ENCODE results near the gene DISP2. TPM values are rescaled to one million over a fixed set of nuclear protein-coding genes. Genes with fewer than 3 reads are reported as not detected.

Gene DISP2
- total RNA-seq, 1 donor from 2014 or later, result 0.74 TPM

DNA sequence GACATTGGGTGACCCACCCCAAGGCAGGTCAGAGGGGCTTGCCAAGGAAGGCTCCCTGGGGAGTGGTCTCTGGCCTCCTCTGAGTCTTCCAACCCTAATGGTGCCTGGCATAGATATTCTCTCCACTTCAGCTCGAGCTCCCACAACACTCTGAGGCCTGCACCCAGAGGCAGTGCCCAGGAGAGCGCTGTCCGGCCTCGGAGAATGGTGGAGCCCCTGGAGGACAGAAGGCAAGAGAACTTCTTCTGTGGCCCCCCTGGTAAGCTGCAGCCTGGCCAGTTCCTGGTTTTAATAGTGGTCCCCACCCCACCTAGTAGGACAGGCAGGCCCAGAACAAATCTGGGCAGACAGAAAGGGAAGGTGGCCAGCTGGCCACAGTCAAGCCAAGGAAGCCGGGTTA, 7.0 kb downstream of the DISP2 start:
- no peak for DNase-seq (ENCODE audit: extremely low spot score in 2 of 2)
- TF ChIP-seq, protein P1, sequence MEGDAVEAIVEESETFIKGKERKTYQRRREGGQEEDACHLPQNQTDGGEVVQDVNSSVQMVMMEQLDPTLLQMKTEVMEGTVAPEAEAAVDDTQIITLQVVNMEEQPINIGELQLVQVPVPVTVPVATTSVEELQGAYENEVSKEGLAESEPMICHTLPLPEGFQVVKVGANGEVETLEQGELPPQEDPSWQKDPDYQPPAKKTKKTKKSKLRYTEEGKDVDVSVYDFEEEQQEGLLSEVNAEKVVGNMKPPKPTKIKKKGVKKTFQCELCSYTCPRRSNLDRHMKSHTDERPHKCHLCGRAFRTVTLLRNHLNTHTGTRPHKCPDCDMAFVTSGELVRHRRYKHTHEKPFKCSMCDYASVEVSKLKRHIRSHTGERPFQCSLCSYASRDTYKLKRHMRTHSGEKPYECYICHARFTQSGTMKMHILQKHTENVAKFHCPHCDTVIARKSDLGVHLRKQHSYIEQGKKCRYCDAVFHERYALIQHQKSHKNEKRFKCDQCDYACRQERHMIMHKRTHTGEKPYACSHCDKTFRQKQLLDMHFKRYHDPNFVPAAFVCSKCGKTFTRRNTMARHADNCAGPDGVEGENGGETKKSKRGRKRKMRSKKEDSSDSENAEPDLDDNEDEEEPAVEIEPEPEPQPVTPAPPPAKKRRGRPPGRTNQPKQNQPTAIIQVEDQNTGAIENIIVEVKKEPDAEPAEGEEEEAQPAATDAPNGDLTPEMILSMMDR (IDR thresholded peaks at IDR 0.05), result no peak
- TF ChIP-seq POLR2A (IDR thresholded peaks at IDR 0.05) (no peak), POLR2AphosphoS5 (IDR thresholded peaks at IDR 0.05; ENCODE audit: insufficient read depth in 1 of 2, low read depth in 1 of 2) (no peak)
- Histone ChIP-seq H3K27ac (no peak overlapping the region), H3K4me3 (no peak overlapping the region), H3K9me3 (no peaks in the 10 kb centered on the region), H3K27me3 (no peaks in the 10 kb centered on the region), H3K4me1 (peaks cover 14% of the 10 kb centered on the region), H3K36me3 (no peaks in the 10 kb centered on the region)
- intact Hi-C loops (cut with DNase I), result no loop called here

DNA sequence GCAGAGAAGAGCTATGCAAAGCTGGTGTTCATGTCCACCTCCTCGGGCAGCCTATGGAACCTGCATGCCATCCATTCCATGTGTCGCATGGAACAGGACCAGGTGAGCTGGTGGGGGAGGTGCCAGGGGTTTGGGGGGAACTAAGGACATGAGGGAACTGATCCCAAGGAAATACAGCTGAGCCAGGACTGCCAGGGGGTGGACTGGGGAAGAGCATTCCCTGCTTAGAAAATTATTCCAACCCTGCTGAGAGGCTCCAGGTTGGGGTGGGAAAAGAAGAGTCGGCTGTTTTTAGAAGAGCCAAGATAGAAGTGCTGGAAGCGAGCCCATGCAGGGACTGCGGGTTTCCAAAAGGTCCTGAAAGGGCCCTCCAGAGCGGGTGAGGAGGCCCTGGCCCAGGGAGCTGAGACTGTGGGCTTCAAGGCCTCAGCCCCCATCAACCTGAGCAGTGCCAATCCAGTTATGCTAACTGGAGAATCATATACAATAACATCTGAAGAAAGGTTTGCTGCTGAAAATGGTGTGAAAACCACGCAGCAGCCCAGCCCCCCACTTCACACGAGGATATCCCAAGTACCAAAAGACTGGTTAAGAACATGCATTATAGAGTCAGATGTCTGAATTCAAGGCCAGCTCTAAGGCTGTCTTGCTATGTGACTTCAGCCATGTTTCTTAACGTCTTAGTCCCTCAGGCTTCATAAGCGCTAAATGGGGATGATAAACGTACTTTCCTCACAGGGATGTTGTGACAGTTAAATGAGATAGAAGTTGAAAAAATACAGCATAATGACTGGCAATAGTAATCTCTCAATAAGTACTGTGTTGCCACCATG, 7.8 kb downstream of the DISP2 start:
- no peak for TF ChIP-seq POLR2A (IDR thresholded peaks at IDR 0.05)
- intact Hi-C loops (cut with DNase I), result no loop called here
- no peak overlapping the region for H3K27ac ChIP-seq
- H3K27me3 ChIP-seq, result no peaks in the 10 kb centered on the region
- peaks cover 14% of the 10 kb centered on the region for H3K4me1 ChIP-seq
- H3K4me3 ChIP-seq, result no peak overlapping the region
- no peaks in the 10 kb centered on the region for H3K36me3 ChIP-seq
- DNase-seq (ENCODE audit: extremely low spot score in 2 of 2), result no peak
- no peaks in the 10 kb centered on the region for H3K9me3 ChIP-seq

DNA sequence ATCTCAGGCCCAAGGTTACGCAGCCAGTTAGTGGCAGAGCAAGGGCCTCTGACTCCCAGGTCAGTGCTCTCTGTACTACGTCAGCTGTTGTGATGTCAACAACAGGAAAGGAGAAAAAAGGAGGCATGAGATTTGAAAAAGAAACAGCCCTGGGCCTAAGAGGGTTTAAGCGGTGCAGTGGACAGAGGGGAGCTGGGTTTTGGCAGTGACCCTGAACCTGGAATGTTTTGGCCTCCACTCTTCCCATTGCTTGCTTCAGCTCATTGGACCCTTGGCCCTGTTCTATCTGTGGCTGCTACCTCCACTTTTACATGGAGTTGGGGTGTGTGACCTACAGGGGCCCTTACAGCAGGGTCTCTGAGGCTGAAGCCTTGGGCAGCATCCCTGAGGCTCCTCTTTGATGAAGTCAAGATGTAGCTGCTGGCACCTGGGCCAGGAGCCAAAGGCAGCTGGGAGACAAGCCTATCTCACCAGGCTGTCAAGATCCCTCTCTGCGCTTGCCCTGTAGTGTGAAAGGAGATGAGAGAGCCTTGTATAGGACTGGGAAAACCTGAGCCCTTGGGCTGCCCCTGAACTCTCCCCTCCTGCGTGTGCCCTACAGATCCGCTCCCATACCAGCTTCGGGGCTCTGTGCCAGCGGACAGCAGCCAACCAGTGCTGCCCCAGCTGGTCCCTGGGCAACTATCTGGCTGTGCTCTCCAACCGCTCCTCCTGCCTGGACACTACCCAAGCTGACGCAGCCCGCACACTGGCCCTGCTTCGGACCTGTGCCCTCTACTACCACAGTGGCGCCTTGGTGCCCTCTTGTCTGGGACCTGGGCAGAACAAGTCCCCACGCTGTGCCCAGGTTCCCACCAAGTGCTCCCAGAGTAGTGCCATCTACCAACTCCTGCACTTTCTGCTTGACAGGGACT, 8.7 kb downstream of the DISP2 start:
- H3K9me3 ChIP-seq, result no peaks in the 10 kb centered on the region
- H3K27ac ChIP-seq, result no peak overlapping the region
- H3K4me3 ChIP-seq, result no peak overlapping the region
- TF ChIP-seq POLR2AphosphoS5 (IDR thresholded peaks at IDR 0.05; ENCODE audit: insufficient read depth in 1 of 2, low read depth in 1 of 2) (no peak), POLR2A (IDR thresholded peaks at IDR 0.05) (no peak)
- TF ChIP-seq, protein P1 (IDR thresholded peaks at IDR 0.05), result no peak
- no peak for DNase-seq (ENCODE audit: extremely low spot score in 2 of 2)
- no peaks in the 10 kb centered on the region for H3K36me3 ChIP-seq
- intact Hi-C loops (cut with DNase I), result no loop called here
- peaks cover 14% of the 10 kb centered on the region for H3K4me1 ChIP-seq
- no peaks in the 10 kb centered on the region for H3K27me3 ChIP-seq

DNA sequence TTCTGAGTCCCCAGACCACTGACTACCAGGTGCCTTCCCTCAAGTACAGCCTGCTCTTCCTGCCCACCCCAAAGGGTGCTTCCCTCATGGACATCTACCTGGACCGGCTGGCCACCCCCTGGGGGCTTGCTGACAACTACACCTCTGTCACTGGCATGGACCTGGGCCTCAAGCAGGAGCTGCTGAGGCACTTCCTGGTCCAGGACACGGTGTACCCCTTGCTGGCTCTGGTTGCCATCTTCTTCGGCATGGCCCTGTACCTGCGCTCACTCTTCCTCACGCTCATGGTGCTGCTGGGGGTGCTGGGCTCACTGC, 9.3 kb downstream of the DISP2 start:
- no peak for DNase-seq (ENCODE audit: extremely low spot score in 2 of 2)
- intact Hi-C loops (cut with DNase I), result no loop called here

More for the DNA sequence above, 9.3 kb downstream of the DISP2 start:
- Histone ChIP-seq H3K4me1 (peaks cover 14% of the 10 kb centered on the region), H3K36me3 (no peaks in the 10 kb centered on the region), H3K4me3 (peak overlapping the region; percentile 34 to 56), H3K27ac (no peak overlapping the region), H3K27me3 (no peaks in the 10 kb centered on the region), H3K9me3 (no peaks in the 10 kb centered on the region)
- TF ChIP-seq, protein P1 (IDR thresholded peaks at IDR 0.05), result no peak
- no peak for TF ChIP-seq POLR2AphosphoS5 (IDR thresholded peaks at IDR 0.05; ENCODE audit: insufficient read depth in 1 of 2, low read depth in 1 of 2)
- no peak for TF ChIP-seq POLR2A (IDR thresholded peaks at IDR 0.05)
